GM19351 (cell line): Measurements from ENCODE around the gene CPA4.

Experiments used
- ATAC-seq: cut with Tn5 transposase; IDR thresholded peaks from one replicate; pipeline ENCODE4 v1.9.1; 2021; ENCODE audit warnings: mild to moderate bottlenecking, moderate library complexity; ENCODE audit not compliant: unreplicated experiment

CPA4 gene

GRCh38 chr7:130274983-130275591, 17.9 kb upstream of the CPA4 start:
- no peak for ATAC-seq

- no peak for ATAC-seq
Measured at GRCh38 chr7:130275826-130276297, 17.1 kb upstream of the CPA4 start.

DNA sequence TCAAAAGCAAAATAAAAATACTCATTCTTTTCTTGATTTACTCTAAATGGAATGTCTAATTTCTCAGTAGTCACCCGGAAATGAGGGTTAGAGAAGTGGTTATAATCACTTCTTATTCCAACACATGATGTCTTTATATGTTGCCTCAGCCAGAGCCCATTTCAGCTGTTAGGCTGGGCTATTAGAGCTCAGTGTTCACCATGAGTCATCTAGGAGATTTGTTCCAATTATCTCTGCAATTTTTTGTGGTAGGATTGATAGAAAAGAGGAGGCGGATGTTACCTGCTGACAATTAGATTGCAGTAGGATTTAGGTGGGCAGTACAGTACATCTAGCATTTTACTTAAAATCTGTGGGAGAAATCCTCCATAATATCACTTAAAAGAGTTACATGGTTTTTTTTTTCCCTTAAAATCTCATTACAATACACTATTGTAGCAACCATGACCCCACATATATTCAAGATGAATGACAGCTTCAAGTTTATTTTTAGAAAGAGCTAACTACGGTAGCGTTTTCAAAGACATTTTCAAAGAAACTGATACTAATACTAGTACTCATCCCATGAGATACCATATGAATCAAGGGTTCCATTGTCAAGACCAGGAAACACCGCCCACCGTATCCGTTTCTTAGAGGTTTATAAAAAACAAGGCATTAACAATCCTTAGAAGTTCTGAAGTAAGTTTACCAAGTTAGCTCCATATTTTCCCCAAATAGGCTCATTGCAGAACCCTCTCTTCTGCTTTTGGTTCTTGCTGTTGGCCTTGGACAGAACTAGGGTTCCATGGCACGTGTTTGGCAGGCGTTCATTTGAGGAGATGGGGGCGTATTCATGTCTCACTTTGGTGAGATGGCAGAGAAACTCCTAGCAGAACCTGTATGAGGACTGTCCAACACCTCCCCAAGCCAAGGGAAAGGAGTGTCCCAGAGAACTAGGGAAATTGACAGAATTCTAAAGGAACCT, 15.9 kb upstream of the CPA4 start:
- ATAC-seq = no peak

DNA sequence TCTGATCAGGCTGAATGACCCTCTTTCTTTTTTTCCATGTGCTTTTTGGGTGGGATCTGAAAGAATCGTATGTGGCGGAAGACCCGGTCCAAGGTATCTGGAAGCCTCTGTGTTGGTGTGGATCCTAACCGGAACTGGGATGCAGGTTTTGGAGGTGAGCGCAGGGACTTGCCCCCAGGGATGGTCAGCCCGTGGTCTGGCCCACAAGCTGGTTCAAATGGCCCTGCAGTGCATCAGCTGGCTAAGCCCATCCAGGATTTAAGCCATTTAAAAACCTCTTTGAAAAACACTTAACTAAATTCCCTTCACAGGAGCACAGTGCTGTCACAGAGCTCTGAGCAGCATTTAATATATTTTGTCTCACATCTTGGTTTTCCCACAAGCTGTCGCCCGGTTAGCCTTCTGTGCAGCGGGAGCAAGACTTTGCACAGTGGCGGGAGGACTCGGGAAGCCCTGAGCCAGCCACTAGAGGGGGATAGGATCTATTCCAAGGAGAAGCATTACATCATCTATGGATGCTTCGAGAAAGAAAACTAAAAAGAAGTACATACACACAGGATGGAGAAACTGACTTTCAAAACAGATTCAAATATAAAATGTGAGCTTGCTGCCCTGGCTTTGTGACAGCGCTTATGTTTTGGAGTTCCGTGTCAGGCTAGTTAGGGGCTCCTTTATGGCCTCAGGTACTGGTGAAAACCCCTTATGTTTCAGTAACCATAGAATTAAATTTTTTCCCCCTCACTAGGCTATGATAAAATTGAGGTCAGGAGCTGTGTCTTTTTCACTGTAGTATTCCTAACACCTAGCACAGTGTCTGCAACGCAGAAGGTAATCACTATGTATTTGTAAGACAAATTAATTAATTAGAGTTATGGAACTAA, 15.0 kb upstream of the CPA4 start:
- ATAC-seq = no peak

DNA sequence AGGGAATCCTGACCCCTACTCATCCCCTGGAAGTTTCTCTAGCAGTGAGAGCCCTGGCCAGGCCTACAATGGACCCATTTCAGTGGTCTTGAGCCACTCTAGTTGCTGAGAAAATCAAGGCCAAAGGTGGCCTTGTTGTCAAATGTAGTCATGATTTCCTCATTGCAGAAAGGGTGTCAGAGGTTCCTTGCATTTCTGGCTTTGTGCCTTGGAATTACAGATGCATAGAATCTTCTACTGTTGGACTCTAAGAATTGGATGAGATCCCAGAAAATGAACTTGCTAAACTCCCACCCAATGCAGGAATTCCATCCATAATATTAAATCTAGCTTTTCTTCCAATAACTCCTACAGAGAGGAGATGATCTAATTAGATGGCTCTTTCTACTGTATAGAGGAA, 14.1 kb upstream of the CPA4 start:
- ATAC-seq = no peak

DNA sequence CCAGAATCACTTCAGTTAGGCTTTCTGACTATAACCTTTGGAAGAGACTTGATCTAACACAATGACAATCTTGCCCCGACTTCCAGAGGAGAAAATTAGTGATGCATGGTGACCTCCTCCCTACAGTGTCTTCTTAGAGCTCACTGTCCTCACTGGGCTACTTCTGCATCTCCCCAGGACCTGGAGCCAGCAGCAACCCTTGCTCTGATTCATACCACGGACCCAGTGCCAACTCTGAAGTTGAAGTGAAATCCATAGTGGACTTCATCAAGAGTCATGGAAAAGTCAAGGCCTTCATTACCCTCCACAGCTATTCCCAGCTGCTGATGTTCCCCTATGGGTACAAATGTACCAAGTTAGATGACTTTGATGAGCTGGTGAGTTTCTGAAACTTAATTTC, 13.7 kb upstream of the CPA4 start:
- no peak for ATAC-seq

DNA sequence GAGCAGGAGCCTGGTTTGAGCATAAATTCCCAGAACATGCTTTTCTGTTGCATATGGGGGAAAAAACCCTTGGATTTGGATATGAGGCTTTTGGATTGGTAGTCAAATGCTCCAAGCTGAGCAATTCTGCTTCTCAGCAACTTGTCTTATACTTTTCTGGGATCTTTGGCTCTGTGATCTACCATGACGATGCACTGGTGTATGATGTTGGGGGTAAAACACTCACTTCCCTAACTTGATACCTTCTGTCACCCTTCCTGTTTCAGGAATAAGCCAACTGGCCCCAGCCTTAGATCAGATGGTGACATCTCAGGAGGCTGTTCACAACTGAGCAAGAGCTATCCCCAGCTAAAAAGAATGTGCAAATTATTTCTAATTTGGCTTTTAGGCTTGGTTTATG, 13.1 kb upstream of the CPA4 start:
- ATAC-seq = no peak

- ATAC-seq = no peak
Measured at GRCh38 chr7:130281260-130281659, 11.7 kb upstream of the CPA4 start.

DNA sequence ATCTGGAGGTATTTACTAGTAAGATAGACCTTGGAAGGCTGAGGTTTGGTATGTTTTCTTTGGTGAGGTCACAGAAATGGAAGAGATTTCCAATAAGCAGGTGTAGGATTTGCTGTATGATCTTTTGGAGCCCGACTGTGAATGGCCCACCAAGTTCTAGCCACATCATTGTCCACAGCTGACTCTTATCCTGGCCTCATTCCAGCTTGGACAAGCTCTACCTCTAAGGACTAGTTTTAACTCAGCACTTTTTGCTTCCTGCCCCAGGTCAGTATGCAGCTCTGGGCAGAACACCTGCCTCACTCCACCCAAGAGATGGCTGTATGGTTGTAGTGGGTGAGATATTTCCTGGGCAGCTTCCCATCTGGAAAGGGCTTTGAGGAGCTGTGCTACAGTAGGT, 6.1 kb upstream of the CPA4 start:
- no peak for ATAC-seq

GRCh38 chr7:130288168-130288567, 4.8 kb upstream of the CPA4 start:
- ATAC-seq = no peak

- no peak for ATAC-seq
Measured at GRCh38 chr7:130288829-130289228, 4.1 kb upstream of the CPA4 start.

GRCh38 chr7:130289478-130289877, 3.5 kb upstream of the CPA4 start:
- no peak for ATAC-seq

DNA sequence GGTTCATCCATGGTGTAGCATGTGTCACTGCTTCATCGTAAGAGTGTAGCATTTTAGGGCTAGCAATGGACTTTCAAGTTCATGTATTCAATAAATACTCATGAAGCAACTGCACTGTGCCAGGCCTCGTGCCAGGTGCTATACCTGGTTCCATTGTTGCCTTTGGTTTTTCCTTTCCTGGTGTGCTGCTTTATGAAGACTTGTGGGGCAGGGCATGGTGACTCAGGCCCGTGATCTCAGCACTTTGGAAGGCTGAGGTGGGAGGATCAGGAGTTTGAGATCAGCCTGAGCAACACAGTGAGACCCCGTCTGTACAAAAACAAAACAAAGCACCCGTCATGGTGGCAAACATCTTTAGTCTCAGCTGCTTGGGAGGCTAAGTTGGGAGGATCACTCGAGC, 2.2 kb upstream of the CPA4 start:
- no peak for ATAC-seq

DNA sequence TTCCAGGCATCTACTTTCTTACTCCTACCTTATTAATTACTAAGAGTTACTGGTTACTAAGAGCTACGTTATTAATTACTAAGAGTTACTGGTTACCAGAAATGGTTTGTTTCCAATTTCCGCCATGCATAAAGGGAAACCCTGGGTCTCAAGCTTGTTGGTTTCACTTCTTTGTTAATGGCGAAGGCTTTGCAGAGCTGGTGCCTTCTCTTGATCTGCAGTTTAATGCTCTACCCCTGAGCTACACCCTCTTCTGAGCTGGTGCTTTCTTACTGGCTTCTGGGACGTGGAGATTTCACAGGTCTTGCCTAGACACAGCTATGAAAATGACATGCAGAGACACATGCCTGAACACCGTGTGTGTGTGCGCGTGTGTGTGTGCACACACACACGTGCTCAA, 560 bp downstream of the CPA4 start:
- peak; percentile 67 for ATAC-seq

DNA sequence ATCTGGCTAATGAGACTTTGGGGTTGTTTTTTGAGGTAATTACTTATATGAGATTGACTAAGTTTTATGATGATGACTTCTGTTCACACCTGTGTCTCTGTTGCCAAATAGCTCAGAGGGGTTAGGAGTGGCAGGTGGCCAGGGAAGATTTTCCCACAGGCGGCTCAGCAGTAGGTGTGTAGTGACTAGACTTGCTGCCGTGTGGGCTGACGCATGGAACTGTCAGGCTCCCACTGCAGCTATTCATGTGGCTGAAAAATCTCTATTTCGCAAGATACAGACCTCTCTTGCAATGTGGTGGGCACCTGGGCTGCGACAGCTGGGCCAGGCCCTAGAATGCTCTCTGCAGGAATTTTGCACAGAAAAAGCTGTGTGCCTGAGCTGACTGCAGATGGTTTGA, 1.4 kb downstream of the CPA4 start:
- no peak for ATAC-seq

DNA sequence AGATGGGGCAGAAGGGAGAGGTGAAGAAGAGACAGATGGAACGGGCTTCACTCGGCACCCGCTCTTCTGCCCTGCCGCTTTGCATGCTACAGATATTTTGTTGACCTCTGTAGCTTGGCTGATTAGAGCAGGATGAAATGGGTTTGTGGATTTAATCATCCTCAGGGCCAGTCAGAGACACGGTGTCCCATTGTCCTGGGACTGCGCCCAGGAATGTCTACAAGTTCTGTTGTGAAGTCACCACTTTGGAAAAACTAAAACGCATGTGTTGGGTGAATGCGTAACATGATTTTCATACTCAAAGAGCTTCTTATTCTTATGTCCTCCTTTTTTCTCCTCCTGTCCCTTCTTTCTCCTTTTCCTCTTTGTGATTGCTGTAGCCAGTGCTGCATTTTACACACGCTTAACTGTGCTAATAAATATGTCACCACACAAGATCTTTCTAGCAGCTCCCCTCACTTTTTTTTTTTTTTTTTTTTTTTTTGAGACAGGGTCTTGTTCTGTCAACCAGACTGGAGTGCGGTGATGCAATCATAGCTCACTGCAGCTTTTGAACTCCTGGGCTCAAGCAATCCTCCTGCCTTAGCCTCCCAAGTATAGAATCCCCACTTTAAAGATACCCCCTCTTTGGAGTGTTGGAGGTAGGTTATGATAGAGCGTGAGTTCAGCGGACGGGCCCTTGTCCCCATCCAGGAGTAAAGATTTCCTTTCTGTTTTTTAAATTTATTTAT, 3.4 kb downstream of the CPA4 start:
- ATAC-seq = no peak

GRCh38 chr7:130297628-130298543, 4.9 kb downstream of the CPA4 start:
- no peak for ATAC-seq

DNA sequence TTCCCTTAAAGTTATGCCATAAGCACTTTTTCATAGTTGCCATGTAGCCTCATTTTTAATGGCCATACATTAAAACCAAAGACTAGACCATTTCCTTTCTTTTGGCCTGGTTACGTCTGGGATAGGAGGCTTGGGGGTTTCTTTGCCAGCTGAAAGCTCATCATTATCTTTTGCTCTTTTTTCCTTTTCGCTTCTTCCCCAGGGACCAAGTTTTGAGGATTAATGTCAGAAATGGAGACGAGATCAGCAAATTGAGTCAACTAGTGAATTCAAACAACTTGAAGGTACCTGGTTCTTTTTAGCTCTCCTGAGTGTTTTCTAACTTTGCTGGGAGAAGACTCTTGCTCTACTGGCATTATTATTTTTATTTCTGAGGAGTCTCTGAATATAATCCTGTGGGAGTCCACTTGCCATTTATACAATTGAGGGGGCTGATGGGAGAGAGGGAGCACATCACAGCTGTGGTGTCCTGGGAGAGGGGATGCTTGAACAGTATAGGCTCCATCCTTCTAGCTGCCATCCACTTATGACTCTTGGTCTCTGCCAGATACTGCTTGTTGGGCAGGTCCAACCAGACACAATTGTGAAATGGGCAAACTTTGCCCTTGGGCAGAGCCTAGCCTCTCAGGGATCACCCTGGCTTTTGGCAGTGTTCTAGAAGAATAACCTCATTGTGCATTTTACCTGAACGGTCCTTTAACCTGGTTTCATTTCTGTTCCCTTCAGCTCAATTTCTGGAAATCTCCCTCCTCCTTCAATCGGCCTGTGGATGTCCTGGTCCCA, 5.8 kb downstream of the CPA4 start:
- no peak for ATAC-seq

DNA sequence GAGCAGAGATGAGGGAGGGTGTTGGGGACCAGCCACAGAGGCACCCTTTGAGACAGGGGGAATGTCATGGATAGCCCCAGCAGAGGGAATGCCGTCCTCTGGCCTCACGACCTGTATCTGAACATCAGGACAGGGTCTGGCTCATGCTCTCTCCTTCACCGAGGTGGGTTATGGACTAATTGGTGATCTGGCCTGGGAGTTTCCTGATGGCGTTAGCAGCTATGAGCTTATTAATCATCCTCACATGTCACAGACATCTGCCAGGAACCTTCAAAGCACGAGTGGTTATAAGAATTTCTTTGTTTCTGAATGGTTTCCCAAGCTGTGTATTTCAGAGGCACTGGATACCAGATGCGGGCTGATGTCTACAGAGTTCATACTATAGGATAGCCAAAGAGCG, 6.9 kb downstream of the CPA4 start:
- no peak for ATAC-seq
